Upper lobe of right lung (tissue), 1 donor: ENCODE measurements around the gene ERGIC2. TPM values are rescaled to one million over a fixed set of nuclear protein-coding genes. Genes with fewer than 3 reads are reported as not detected.
"Not testable (repeated sequence)": the region's sequence is repeated elsewhere in the genome, so short reads cannot be mapped to it uniquely, and the experiment has no call there.

Experiments used
- ATAC-seq: fragments of 200-7000 bp; cut with Tn5 transposase; one replicate; pipeline ENCODE4 v1.9.1; 2020; ENCODE audit warnings: mild to moderate bottlenecking, moderate library complexity
- DNase-seq: peaks from one replicate; pipeline ENCODE4 v3.0.0-alpha.2; 2020
- H3K27ac ChIP-seq: fragments of 200-600 bp; one replicate; pipeline ENCODE4 v1.8.0; 2022
- H3K27me3 ChIP-seq: fragments of 200-600 bp; one replicate; pipeline ENCODE4 v1.8.0; 2022; ENCODE audit warnings: mild to moderate bottlenecking
- H3K36me3 ChIP-seq: fragments of 200-600 bp; one replicate; pipeline ENCODE4 v1.8.0; 2022
- H3K4me1 ChIP-seq: fragments of 200-600 bp; one replicate; pipeline ENCODE4 v1.8.0; 2022
- H3K4me3 ChIP-seq: fragments of 200-600 bp; one replicate; pipeline ENCODE4 v1.8.0; 2022; ENCODE audit warnings: mild to moderate bottlenecking
- H3K9me3 ChIP-seq: fragments of 200-600 bp; one replicate; pipeline ENCODE4 v1.8.0; 2022
- CTCF ChIP-seq: fragments of 200-600 bp; IDR thresholded peaks from one replicate; pipeline ENCODE4 v1.8.0; 2022; ENCODE audit warnings: antibody characterized with exemption
- intact Hi-C: fragments of 100-400 bp; cut with DNase I; formaldehyde crosslinking; loops from one replicate; pipeline ENCODE4 v1.11.0; 2022
- total RNA-seq: library from RNA; stranded (reverse); fragmentation: NEBNext Ultra II Directional; extraction: Animal tissue kit (Norgen Biotek cat#: 25700); gene quantifications from one replicate; pipeline ENCODE4 v1.2.1, GENCODE V29; 2021
- donor health status: DM: no; HTN: yes; CAD: no; lungs with severe emphysema.

ERGIC2 gene
- total RNA-seq, 1 donor from 2014 or later: 64.0 TPM

- Histone ChIP-seq H3K27me3 (no peaks in the 10 kb centered on the region), H3K4me1 (no peaks in the 10 kb centered on the region), H3K36me3 (no peaks in the 10 kb centered on the region), H3K4me3 (no peak overlapping the region), H3K27ac (no peak overlapping the region), H3K9me3 (no peaks in the 10 kb centered on the region)
- intact Hi-C loops: no loop called here
- DNase-seq: no peak
- ATAC-seq: peak; percentile 37
- TF ChIP-seq CTCF: no peak
Measured at GRCh38 chr12:29389295-29389919, 8.4 kb upstream of the ERGIC2 start.

- H3K9me3 ChIP-seq, intact Hi-C loops, DNase-seq, H3K27ac ChIP-seq, H3K4me1 ChIP-seq, H3K27me3 ChIP-seq, ATAC-seq, H3K4me3 ChIP-seq, H3K36me3 ChIP-seq: not testable (repeated sequence)
Measured at GRCh38 chr12:29386084-29386680, 5.2 kb upstream of the ERGIC2 start.

- H3K4me3 ChIP-seq, H3K9me3 ChIP-seq, H3K27me3 ChIP-seq, intact Hi-C loops, ATAC-seq, H3K27ac ChIP-seq, H3K4me1 ChIP-seq, DNase-seq, H3K36me3 ChIP-seq: not testable (repeated sequence)
Measured at GRCh38 chr12:29385194-29385593, 4.2 kb upstream of the ERGIC2 start.

- ATAC-seq (no peak), DNase-seq (no peak)
- Histone ChIP-seq H3K9me3 (no peaks in the 10 kb centered on the region), H3K27me3 (no peaks in the 10 kb centered on the region), H3K36me3 (no peaks in the 10 kb centered on the region), H3K27ac (no peak overlapping the region), H3K4me1 (peaks cover 14% of the 10 kb centered on the region), H3K4me3 (no peak overlapping the region)
- intact Hi-C loops: no loop called here
- TF ChIP-seq CTCF: no peak
Measured at GRCh38 chr12:29382251-29382650, 1.3 kb upstream of the ERGIC2 start.

- Histone ChIP-seq H3K4me1 (peaks cover 17% of the 10 kb centered on the region), H3K36me3 (peaks cover 4% of the 10 kb centered on the region), H3K9me3 (no peaks in the 10 kb centered on the region), H3K27ac (no peak overlapping the region), H3K27me3 (no peaks in the 10 kb centered on the region), H3K4me3 (no peak overlapping the region)
- ATAC-seq (no peak), DNase-seq (no peak)
- no peak for TF ChIP-seq CTCF
- intact Hi-C loops: no loop called here
Measured at GRCh38 chr12:29376118-29376517, 4.9 kb downstream of the ERGIC2 start.

- peaks cover 16% of the 10 kb centered on the region for H3K36me3 ChIP-seq
- no peaks in the 10 kb centered on the region for H3K9me3 ChIP-seq
- peaks cover 13% of the 10 kb centered on the region for H3K4me1 ChIP-seq
- no peaks in the 10 kb centered on the region for H3K27me3 ChIP-seq
- no peak overlapping the region for H3K27ac ChIP-seq
- no peak overlapping the region for H3K4me3 ChIP-seq
- DNase-seq (no peak), ATAC-seq (no peak)
- intact Hi-C loops: no loop called here
- TF ChIP-seq CTCF: no peak
Measured at GRCh38 chr12:29374913-29375312, 6.1 kb downstream of the ERGIC2 start.
